HG03159 (cell line): ENCODE data around the gene GNAZ.

Experiments used
- ATAC-seq: cut with Tn5 transposase; IDR thresholded peaks from one replicate; pipeline ENCODE4 v1.9.1; 2021; ENCODE audit warnings: mild to moderate bottlenecking, moderate library complexity; ENCODE audit not compliant: unreplicated experiment

GNAZ gene

GRCh38 chr22:23117891-23118646, 47.8 kb downstream of the GNAZ start:
- no peak for ATAC-seq

DNA sequence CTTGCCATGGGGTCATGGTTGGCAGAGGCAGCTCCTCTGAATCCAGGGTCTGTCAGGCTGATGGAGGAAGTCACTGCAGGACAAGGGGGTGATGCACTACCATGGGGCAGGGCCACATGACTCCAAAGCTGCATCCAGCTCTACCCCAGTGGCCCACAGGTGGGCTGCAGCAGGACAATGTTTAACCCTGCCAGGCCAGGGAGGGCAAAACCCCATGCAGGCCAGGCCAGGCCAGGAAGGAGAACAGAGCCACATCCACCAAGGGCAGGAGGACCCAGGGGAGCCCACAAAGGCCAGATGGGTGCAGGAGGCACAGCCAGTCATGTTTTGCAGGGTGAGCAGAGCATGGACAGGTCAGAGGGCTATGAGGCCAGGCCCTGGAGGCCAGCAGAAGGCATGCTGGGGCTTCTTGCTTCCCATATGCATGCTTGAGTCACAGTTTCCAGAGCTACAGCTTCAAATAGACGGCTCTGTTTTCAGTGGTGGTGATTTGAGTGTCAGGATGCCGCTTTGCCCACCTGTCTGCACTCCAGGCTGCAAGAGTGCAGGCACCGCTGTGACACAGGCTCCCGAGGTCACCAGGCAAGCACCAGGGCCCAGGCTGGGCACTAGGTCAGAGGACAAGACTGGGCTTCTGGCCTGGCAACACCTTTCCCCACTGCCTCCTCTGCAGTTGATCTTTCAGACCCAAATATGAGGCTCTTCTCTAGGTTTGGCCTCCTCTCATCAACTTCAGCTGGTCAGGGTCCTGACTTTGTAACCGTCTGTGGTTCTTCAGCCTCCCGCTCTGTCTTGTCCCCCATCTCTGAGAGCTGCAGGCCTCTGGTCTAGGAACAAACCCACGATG, 48.6 kb downstream of the GNAZ start:
- no peak for ATAC-seq

GRCh38 chr22:23119494-23120414, 49.4 kb downstream of the GNAZ start:
- ATAC-seq: no peak

DNA sequence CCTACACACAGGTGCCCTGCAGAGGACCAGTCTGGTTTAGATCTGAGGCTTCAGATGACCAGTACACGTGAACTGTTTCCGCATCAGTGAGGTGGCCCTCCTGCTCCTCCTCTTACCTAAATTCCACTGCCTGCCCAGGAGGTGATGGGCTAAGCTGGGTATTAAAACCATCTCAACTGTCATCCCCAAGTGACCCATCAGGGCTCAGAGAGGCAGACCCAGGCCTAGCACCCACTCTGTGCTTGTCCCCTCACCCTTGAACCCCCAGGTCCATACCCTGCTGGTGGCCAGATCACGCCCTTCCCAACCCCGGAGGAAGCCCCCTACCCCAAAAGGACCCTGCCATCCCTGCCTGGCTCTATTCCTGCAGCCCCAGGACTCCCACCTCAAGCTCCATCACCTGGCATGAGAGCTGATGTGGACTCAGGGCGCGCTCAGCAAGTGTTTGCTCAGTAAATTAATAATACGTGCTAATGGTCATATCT, 50.1 kb downstream of the GNAZ start:
- no peak for ATAC-seq

GRCh38 chr22:23121000-23121421, 50.7 kb downstream of the GNAZ start:
- ATAC-seq: no peak

- no peak for ATAC-seq
These were observed 51.1 kb downstream of the GNAZ start for GRCh38 chr22:23121424-23121823.

DNA sequence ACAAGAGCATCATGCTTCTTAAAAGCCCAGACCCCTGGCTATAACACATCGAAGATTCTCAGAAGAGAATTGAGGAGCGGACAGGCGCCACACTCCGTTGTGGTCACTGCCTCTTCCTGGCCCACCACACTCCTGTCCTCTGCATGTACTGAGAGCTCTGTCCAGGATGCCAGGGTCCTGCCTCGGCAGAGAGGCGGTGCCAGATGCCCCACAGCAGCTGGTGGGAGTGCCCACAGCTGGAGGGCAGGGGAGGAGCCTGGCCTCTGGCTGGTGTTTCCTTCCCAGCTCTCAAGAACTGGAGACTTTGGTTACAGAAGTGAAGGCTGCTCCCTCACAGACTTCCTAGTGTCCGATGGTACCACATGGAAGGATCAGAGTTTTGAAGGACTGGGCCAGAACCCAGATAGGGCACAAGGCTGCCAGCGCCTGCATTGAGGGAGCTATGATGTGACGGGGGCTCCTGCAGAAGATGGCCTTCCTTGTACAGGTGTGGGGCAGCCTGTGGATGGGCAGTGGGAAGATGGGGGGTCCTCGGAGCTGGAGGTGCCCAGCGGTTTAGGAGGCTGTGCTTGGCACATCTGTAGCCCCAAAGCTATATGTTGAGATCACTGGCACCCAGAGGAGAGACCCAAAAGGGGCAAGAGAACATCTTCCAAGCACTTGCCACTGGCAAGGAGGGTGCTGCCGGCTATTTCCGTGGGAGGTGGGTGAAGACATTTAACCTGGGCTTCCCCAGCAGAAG, 52.1 kb downstream of the GNAZ start:
- ATAC-seq: no peak

GRCh38 chr22:23122992-23123803, 52.9 kb downstream of the GNAZ start:
- ATAC-seq: no peak

GRCh38 chr22:23123804-23124254, 53.5 kb downstream of the GNAZ start:
- ATAC-seq: no peak

GRCh38 chr22:23124611-23125511, 54.5 kb downstream of the GNAZ start:
- no peak for ATAC-seq

DNA sequence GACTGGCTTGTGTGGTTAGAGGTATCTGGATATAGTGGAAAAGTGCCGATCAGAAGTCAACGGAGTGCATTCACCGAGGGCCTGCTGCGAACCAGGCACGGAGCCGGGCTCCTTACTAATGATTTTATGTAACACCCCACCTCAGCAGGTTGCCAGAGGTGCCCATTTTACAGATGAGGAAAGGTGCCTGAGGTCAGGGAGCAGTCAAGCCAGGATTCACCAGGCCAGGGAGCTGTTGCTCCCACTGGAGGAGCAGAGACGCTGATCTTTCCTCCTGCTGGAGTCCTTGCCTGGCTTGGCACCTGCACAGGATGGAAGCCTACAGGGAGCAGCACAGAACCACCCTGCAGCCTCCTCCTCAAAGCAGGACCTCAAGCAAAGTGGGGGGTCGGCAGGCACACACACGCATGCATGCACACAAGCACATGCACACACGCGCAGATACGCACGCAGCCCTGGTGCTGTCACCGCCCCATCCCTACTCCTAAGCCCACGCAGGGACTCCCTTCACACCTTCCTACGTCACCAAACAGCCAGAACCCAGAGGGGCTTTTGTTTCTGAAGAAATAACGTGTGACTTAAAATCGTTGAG, 55.3 kb downstream of the GNAZ start:
- ATAC-seq: no peak

GRCh38 chr22:23126165-23127054, 56.1 kb downstream of the GNAZ start:
- no peak for ATAC-seq

DNA sequence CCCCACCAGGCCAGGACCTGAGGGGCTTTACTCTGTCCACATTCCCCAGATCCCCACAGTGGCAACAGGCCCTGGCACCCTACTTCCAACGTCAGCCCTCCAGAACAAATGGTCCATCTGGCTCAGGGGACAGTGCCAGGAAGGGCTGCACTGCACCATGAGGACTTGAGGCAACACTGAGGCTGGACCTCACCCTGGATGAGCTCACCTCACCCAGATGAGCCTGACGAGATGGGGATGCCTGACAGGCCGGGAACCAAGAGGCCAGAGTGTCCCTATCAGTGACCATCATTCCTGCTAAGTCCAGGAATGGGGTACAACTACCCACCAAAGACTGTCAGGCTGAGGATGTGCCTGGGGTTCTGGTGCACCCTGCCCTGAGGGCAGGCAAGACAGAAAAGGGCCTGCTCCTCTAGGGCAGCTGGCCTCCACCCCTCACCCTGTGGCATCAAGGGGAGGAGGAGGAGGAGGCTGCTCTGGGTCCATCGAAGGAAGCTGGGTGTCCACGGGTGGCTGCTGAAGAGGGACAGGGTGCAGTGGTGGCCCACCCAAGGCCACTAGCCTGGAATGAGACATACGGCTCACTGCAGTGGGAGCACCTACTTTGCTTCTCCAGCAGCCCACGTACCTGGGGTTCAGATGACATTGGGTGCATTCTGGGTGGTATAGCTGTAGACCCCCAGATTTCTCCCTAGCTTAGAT, 56.9 kb downstream of the GNAZ start:
- ATAC-seq: no peak

- no peak for ATAC-seq
These were observed 57.5 kb downstream of the GNAZ start for GRCh38 chr22:23127788-23128187.

- no peak for ATAC-seq
These were observed 58.2 kb downstream of the GNAZ start for GRCh38 chr22:23128269-23129108.
